Measurements from ENCODE around the gene SORL1. TPM values are rescaled to one million over a fixed set of nuclear protein-coding genes. Genes with fewer than 3 reads are reported as not detected.

Gene SORL1
- total RNA-seq, 1 donor from 2014 or later: 4.7 TPM

DNA sequence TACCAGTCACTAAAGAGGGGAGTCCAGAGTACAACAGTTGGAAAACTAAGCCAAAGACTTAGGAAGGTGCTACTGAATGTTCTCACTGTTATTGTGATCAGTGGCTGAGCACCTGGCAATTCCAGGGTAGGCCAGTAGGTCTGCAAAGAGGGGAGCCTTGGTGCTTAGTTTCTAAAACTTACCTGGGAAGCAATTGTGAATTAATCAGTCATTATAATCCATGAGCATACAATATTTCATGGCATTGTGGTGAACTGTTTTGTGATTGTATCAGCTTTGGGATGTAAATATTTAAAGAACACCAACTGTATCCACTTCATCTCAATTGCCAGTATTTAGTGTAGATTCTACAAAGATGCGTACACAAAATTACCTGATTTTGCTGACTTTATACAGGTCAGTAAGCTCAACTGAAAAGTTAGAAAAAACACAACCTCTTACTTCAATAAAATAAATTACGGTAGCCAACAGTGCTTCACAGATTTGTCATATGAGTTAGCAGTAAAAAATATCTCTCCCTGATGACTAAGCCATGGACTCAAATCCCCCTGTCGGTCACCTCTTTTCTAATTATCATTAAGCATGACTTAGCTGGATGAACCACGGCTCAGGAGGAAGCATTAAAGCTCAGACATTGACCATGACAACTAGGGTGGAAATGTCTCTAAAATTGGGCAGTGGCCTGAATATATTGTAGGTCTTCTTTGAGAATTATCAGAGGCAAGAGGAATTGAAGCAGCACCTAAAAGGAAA, 30.8 kb upstream of the SORL1 start:
- intact Hi-C loops (cut with DNase I): no loop called here
- ATAC-seq (ENCODE audit: poor library complexity) (no peak), DNase-seq (no peak)

GRCh38 chr11:121422675-121423074, 29.4 kb upstream of the SORL1 start:
- DNase-seq (no peak), ATAC-seq (ENCODE audit: poor library complexity) (no peak)
- intact Hi-C loops (cut with DNase I): no loop called here

DNA sequence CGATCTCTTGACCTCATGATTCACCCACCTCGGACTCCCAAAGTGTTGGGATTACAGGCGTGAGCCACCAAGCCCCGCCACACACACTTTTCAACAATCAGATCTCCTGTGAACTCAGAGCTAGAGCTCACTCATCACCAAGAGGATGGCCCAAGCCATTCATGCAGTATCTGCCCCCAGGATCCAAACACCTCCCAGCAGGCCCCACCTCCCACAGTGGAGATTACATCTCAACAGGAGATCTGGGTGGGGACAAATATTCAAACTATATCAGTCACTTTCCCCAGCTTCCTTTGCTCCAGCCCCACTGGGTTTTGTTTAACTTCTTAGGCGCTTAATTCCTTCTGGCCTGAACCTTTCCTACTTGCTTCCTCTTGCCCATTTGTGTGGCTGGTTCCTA, 26.3 kb upstream of the SORL1 start:
- no peak for DNase-seq
- ATAC-seq (ENCODE audit: poor library complexity): no peak
- intact Hi-C loops (cut with DNase I): no loop called here

- intact Hi-C loops (cut with DNase I): no loop called here
- DNase-seq (peak; percentile 71), ATAC-seq (ENCODE audit: poor library complexity) (peak; percentile 95)
Observed at GRCh38 chr11:121426476-121427399, 25.4 kb upstream of the SORL1 start.

DNA sequence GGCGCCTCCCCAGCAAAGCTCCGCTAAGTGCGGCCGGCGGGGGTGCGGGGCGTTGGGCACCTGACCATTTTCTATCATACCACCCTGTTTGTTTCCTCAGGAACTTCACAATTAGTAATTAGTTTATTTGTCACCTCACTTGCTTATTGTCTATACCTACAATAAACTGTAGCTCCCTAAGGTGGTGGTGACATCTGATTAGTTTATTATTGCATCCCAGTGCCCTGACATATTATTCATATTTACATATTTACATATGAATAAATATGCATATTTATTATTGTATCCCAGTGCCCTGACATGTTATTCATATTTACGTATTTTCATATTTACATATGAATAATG, 24.7 kb upstream of the SORL1 start:
- no peak for ATAC-seq (ENCODE audit: poor library complexity)
- intact Hi-C loops (cut with DNase I): no loop called here

DNA sequence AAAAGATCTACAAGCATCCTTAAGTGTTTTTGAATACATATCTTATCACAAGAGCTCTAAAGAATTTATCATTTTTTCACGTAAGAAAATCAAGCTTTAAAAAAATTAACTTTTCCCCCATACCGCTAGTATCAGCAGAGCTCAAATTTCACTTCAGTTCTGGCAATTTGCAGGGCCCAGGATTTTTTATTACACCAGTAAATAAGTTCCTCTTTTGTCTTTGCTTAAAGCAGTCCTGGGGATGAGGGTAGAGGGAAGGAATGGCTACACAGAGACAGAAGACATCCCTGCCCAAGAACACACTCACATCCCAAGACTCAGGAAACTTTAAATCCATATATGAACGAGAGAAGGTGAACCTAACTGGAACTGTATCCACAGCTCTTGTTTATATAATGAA, 22.6 kb upstream of the SORL1 start:
- ATAC-seq (ENCODE audit: poor library complexity) (no peak), DNase-seq (no peak)
- intact Hi-C loops (cut with DNase I): no loop called here

More for the DNA sequence above, 24.7 kb upstream of the SORL1 start:
- DNase-seq: no peak

DNA sequence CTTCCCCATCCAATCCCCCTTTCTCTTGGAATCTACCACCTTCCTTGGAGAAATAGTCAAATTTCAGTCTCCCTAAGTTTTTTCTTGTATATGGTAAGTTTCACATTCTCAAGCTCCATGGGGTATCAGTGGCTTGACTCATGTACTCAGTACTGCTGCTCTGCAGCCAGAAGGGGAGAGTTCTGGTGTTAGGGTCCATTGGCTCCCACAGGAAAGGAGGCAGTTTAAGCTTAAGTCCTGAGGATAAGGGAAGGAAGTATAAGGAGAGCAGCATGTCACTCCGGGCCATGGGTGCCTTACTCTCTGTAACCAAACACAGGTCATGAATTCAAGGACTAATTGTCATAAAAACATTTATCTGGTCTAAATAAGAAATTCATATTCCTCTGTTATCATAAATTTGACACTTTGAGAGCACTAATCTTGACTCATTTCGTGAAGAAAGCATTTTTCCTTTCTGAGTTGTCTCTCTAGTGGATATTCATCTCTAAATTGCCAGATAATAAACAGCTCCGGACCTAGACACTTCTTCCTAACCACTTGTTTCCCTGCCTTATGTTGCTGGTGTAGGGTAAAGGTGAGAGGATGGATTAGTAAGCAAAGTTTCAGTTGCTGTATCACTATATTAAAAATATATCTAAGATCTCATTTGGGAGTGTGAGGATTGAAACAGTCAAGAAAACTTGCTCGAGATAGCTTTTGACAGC, 20.1 kb upstream of the SORL1 start:
- ATAC-seq (ENCODE audit: poor library complexity) (no peak), DNase-seq (no peak)
- intact Hi-C loops (cut with DNase I): no loop called here

DNA sequence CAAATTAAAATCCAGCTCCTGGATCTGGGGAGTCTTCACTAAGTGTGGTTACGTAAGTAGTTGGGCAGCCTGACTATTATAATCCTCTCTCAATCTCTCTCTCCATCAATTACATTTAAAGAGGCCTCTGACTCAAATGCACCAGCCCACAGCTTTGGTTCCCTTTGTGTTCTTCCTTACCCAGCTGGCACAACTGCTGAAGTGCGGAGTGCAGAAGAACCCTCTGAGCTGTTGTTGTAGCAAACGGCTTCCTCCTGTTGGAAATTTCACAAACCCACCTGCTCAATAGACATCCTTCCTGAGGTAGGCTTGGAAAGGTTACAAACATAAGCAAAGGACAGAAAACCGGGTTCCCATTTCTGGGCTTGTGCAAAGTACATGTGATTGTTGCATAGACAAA, 17.0 kb upstream of the SORL1 start:
- DNase-seq: no peak
- intact Hi-C loops (cut with DNase I): no loop called here
- ATAC-seq (ENCODE audit: poor library complexity): no peak

DNA sequence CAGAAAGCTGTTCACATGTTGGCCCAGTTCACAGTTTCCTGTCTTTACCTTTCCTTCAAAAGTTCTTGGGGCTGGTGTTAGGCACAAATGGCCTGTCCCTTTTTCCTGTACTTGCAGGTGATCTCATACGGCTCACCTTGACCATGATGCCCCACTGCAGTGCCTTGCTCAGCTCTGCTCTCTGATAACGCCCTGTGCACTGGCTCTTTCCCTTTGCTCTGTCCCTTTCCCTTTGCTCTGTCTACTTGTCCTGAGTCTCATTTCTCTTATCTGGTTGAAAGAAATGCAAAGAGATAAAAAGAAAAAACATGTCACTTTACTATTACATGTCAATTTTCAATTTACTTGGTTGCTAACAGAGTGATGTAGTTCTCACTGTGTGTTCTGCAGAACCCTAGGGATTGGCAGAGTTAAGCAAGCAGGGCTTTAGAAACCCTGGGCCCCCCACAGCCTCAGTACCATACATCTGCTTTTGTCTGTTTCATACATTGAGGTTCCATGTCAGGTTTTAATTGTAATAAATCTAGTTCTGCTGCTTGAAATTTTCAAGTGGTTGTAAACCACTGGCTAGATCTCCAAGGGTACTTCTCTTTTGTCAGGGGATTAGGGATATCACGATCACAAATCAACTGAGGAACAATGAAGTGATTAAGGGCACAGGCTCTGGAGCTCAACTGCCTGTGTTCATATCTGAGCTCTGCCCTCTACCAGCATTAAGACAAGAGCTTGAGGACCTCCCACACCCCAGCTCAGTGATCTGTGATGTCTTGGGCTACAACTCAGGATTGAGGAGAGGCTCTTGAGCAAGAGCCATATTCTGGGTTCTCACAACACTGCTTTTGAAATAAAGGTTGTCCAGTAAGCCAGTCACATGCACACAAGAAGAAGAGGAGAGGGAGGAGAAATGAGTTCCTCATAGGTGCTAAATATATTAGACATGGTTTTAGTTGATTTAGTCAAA, 16.3 kb upstream of the SORL1 start:
- DNase-seq: no peak
- intact Hi-C loops (cut with DNase I): no loop called here
- peak; percentile 29 for ATAC-seq (ENCODE audit: poor library complexity)

DNA sequence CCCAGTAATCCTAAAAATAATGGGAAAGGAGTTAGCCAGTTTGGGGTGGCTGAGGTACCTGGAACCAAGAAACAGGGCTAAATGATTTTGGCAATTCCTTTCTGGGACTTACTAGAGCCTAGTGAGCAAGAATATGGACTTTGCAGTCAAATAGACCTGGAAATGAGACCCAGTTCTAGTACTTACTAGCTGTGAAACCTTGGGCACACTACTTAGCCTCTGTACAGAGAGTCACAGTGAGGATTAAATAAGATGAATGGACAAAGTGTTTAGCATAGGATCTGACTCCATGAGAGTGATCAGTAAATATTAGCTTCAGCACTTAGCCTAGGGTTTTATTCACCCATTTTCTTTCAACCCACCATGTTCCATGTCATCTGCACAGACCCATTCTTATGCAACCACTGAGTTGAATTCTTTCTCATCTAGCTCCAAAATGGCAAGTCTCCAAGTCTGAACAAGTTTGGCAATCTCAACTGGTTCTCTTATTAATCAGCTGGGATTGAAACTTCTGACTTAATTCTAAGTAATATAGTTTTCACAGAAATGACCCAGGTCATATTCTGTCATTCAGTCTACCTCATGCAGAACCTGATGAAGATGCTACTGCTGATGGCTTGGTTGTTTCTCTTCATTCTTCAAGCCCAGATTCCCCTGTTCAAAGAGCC, 15.0 kb upstream of the SORL1 start:
- ATAC-seq (ENCODE audit: poor library complexity): peak; percentile 75
- no peak for DNase-seq
- intact Hi-C loops (cut with DNase I): no loop called here

GRCh38 chr11:121437686-121438078, 14.4 kb upstream of the SORL1 start:
- no peak for DNase-seq
- ATAC-seq (ENCODE audit: poor library complexity): peak; percentile 22
- intact Hi-C loops (cut with DNase I): no loop called here

DNA sequence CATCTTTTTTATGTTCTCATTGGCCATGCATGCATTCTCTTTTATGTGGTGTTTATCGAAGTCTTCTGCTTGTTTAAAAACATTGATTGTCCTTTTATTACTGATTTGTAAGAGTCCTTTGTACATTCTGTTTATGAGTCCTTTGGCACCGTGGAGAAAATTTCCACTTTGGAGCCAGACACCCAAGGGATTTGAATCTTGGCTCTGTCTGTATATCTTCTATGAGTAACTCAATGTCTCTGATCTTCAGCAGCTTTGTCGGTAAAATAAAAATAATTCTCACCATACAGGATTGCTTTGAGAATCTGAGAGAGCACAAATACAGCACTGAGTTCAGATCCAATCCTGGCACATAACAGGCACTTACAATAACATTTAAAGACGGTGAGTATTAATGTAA, 12.8 kb upstream of the SORL1 start:
- ATAC-seq (ENCODE audit: poor library complexity): no peak
- intact Hi-C loops (cut with DNase I): no loop called here
- no peak for DNase-seq

GRCh38 chr11:121439759-121440158, 12.4 kb upstream of the SORL1 start:
- intact Hi-C loops (cut with DNase I): no loop called here
- DNase-seq (no peak), ATAC-seq (ENCODE audit: poor library complexity) (no peak)

GRCh38 chr11:121441521-121441920, 10.6 kb upstream of the SORL1 start:
- no peak for DNase-seq
- no peak for ATAC-seq (ENCODE audit: poor library complexity)
- intact Hi-C loops (cut with DNase I): no loop called here

DNA sequence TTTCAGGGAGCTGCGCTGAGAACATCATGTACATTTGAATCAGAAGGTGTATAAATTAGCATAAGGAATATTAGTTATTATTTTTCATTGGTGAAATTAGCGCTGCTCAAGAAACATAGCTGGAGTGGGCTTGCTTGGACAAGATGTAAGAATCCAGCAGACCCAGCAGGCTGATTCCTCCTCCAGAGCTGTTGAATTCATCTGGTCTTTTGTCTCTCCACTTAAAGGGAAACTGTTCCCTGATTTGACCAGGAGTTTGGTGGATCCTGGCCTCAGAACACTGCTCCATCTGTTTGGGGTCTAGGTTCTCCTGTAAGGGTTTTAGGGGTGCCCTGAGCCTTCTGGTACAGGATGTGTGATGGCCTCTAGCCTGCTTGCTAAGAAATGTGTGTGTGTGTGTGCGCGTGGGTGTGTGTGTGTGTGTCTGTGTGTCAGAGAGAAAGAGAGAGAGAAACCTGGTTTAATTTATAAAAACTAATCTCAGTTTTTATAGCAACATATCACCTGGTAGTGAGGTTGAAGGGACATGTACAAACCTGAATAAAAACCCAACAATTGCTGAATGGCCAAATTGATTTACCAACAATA, 8.3 kb upstream of the SORL1 start:
- no peak for ATAC-seq (ENCODE audit: poor library complexity)
- intact Hi-C loops (cut with DNase I): no loop called here
- DNase-seq: no peak

GRCh38 chr11:121444526-121444925, 7.6 kb upstream of the SORL1 start:
- intact Hi-C loops (cut with DNase I): no loop called here
- no peak for ATAC-seq (ENCODE audit: poor library complexity)

DNA sequence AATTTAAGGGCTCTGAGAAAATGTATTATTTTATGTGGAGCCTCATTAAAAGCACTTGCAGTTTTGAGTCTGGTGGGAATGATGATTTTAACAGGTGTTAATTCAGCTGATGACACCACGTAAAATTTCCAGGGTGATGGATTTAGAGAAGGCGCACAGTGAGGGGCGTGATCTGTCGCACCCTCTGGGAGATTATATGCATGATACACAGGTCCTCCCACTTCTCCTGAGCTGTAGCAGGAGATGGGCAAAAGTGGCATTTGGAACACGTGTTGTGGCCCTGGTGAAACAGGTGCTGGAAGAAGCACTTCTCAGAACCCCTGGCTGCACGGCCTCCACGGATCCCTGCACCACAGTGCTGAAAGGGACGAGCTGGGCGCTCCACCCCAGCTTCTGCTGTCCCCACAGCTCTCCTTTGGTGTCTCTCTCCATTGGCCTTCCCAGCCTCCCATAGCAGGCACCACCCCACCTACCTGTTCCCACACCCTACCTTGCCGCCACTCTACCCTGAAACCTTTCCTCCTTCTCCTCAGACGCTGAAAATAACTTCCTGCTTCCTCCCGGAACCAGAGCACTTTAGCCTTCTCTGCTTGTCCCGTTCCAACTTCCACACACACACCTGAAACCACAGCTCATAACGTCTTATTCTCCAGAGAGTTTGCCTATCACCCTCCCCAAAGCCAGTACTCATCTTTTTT, 6.9 kb upstream of the SORL1 start:
- DNase-seq (no peak), ATAC-seq (ENCODE audit: poor library complexity) (no peak)
- intact Hi-C loops (cut with DNase I): no loop called here

More at GRCh38 chr11:121444526-121444925, 7.6 kb upstream of the SORL1 start:
- DNase-seq: no peak
